Gastrocnemius medialis (tissue), 4 donors: ENCODE measurements around the gene EME1.

Experiments used
- CTCF ChIP-seq, 5 experiments: fragments of 450-650 bp in 3 of 5; fragments of 200-600 bp in 2 of 5; sonication (generic) in 2 of 5; IDR thresholded peaks in 4 of 5; conservative IDR thresholded peaks in 1 of 5; 1 replicate in 4 of 5; 2 replicates in 1 of 5; pipeline ENCODE4 v1.5.1; 2016 to 2019; ENCODE audit warnings: antibody characterized with exemption in 5 of 5, mild to moderate bottlenecking in 3 of 5, moderate library complexity in 3 of 5
- POLR2A ChIP-seq, 2 donors: fragments of 450-650 bp; IDR thresholded peaks; one replicate each; pipeline ENCODE4 v1.6.1; 2017; ENCODE audit warnings: antibody characterized with exemption in 2 of 2, mild to moderate bottlenecking in 2 of 2, moderate library complexity in 2 of 2

DNA sequence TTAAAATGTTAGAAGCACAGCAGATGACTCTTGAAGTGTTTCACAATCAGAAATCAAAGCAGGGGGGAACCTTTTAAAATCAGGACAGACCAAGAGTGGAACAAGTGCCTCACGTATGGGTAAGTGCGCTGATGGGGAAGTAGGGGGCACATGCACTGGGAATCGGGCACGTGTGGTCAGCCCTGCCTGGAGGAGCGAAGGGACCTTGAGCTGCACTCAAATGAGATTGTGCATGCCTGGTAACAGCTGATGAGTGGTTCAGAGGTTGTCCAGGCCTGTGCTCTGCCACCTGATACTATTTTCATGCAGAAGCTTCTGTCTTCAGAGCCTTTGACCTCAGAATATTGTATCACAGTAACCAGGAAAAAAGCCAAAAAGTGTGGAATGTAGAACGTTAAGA, 40.8 kb upstream of the EME1 start:
- TF ChIP-seq POLR2A (IDR thresholded peaks at IDR 0.05): no peak
- no peak for TF ChIP-seq CTCF (IDR thresholded peaks at IDR 0.05 in 4 of 5, conservative IDR thresholded peaks at IDR 0.05 in 1 of 5)
